Esophagus muscularis mucosa (tissue), 3 donors: ENCODE measurements around the gene CXCR1.

Experiments
- CTCF ChIP-seq, 3 experiments: fragments of 200-600 bp in 2 of 3; fragments of 450-650 bp in 1 of 3; sonication (generic) in 2 of 3; IDR thresholded peaks; one replicate each; pipeline ENCODE4 v1.5.1; 2017 to 2019; ENCODE audit warnings: antibody characterized with exemption in 3 of 3, mild to moderate bottlenecking in 2 of 3, moderate library complexity in 1 of 3
- POLR2A ChIP-seq: fragments of 450-650 bp; IDR thresholded peaks from one replicate; pipeline ENCODE4 v1.6.1; 2017; ENCODE audit warnings: antibody characterized with exemption, moderate library complexity, mild to moderate bottlenecking, low read depth
- POLR2AphosphoS5 ChIP-seq, 2 donors: sonication (generic); formaldehyde crosslinking; IDR thresholded peaks; one replicate each; pipeline ENCODE4 v1.6.1; 2017; ENCODE audit warnings: antibody characterized with exemption in 2 of 2

- TF ChIP-seq CTCF (IDR thresholded peaks at IDR 0.05) (no peak), POLR2AphosphoS5 (IDR thresholded peaks at IDR 0.05) (no peak), POLR2A (no peak)
These were observed 3.9 kb downstream of the CXCR1 start for GRCh38 chr2:218162814-218163213.
